SK-N-MC (cell line): ENCODE data around the gene TMEM185B.
"Not testable (repeated sequence)": the region's sequence is repeated elsewhere in the genome, so short reads cannot be mapped to it uniquely, and the experiment has no call there.

Experiments
- DNase-seq: peaks from one replicate; pipeline ENCODE4 v3.0.0-alpha.2; 2011; ENCODE audit warnings: low read depth, low spot score
- H3K27ac ChIP-seq: fragments of 200-600 bp; sonication (generic); 2 replicates; pipeline ENCODE4 v1.5.1; 2016; ENCODE audit warnings: mixed run types
- H3K36me3 ChIP-seq: fragments of 200-600 bp; sonication (generic); 2 replicates; pipeline ENCODE4 v1.6.1; 2017; ENCODE audit warnings: antibody characterized with exemption, low read length, mixed read lengths; ENCODE audit not compliant: insufficient read depth
- H3K4me3 ChIP-seq: fragments of 200-600 bp; sonication (generic); 2 replicates; pipeline ENCODE4 v1.5.1; 2016
- H3K9ac ChIP-seq: fragments of 200-600 bp; sonication (generic); 2 replicates; pipeline ENCODE4 v1.8.0; 2017; ENCODE audit warnings: mixed run types, mixed read lengths; ENCODE audit not compliant: insufficient read length
- H3K9me3 ChIP-seq: fragments of 200-600 bp; sonication (generic); 2 replicates; pipeline ENCODE4 v1.6.1; 2017; ENCODE audit warnings: low read depth, mild to moderate bottlenecking, antibody characterized with exemption, low read length, moderate library complexity, mixed read lengths
- EZH2 ChIP-seq: fragments of 200-600 bp; sonication (generic); IDR thresholded peaks from one replicate; pipeline ENCODE4 v1.6.1; 2017; ENCODE audit warnings: antibody characterized with exemption
- FOXP2 ChIP-seq: optimal IDR thresholded peaks from 2 replicates; pipeline ENCODE3; 2011; ENCODE audit warnings: mild to moderate bottlenecking, moderate library complexity; ENCODE audit not compliant: insufficient read depth; ENCODE audit errors: extremely low read length, control extremely low read depth
- POLR2AphosphoS5 ChIP-seq: IDR thresholded peaks from 2 replicates; pipeline ENCODE4 v1.6.1; 2012; ENCODE audit warnings: mild to moderate bottlenecking, low read depth, low read length, borderline replicate concordance

Gene TMEM185B

GRCh38 chr2:120261387-120262006 lies 38.3 kb upstream of the TMEM185B start:
- H3K36me3 ChIP-seq: no peaks in the 10 kb centered on the region
- TF ChIP-seq EZH2: no peak
- TF ChIP-seq FOXP2: no peak
- no peak for TF ChIP-seq POLR2AphosphoS5
- no peak for DNase-seq
- H3K9me3 ChIP-seq: no peaks in the 10 kb centered on the region
- H3K27ac ChIP-seq: no peak overlapping the region
- no peak overlapping the region for H3K9ac ChIP-seq
- H3K4me3 ChIP-seq: no peak overlapping the region

- TF ChIP-seq EZH2: no peak
- Histone ChIP-seq H3K36me3 (no peaks in the 10 kb centered on the region), H3K27ac (no peak overlapping the region), H3K9ac (no peak overlapping the region), H3K4me3 (no peak overlapping the region), H3K9me3 (no peaks in the 10 kb centered on the region)
- no peak for DNase-seq
Observed at GRCh38 chr2:120260736-120261135, 37.5 kb upstream of the TMEM185B start.

GRCh38 chr2:120259939-120260338 lies 36.7 kb upstream of the TMEM185B start:
- H3K27ac ChIP-seq, DNase-seq, H3K4me3 ChIP-seq, H3K9ac ChIP-seq, H3K9me3 ChIP-seq, H3K36me3 ChIP-seq: not testable (repeated sequence)

- H3K9me3 ChIP-seq: no peaks in the 10 kb centered on the region
- DNase-seq: no peak
- H3K9ac ChIP-seq: no peak overlapping the region
- peak overlapping the region; percentile 81 for H3K27ac ChIP-seq
- TF ChIP-seq FOXP2 (no peak), POLR2AphosphoS5 (no peak), EZH2 (no peak)
- no peaks in the 10 kb centered on the region for H3K36me3 ChIP-seq
- peak overlapping the region; percentile 25 for H3K4me3 ChIP-seq
Observed at GRCh38 chr2:120258196-120258595, 35.0 kb upstream of the TMEM185B start.

GRCh38 chr2:120257522-120257921 lies 34.3 kb upstream of the TMEM185B start:
- no peaks in the 10 kb centered on the region for H3K36me3 ChIP-seq
- peak overlapping the region; percentile 26 for H3K4me3 ChIP-seq
- no peaks in the 10 kb centered on the region for H3K9me3 ChIP-seq
- TF ChIP-seq EZH2: no peak
- peak; percentile 50; the same call in 1 of the 2 replicates for TF ChIP-seq POLR2AphosphoS5
- peak overlapping the region; percentile 81 for H3K27ac ChIP-seq
- DNase-seq: peak; percentile 86
- H3K9ac ChIP-seq: no peak overlapping the region

GRCh38 chr2:120256651-120257000 lies 33.4 kb upstream of the TMEM185B start:
- Histone ChIP-seq H3K9ac (no peak overlapping the region), H3K27ac (peak overlapping the region; percentile 81), H3K4me3 (0 out of 2 replicates have a peak overlapping the region, but pooled peaks have one; percentile 26), H3K36me3 (no peaks in the 10 kb centered on the region), H3K9me3 (no peaks in the 10 kb centered on the region)
- TF ChIP-seq POLR2AphosphoS5: no peak
- no peak for DNase-seq

GRCh38 chr2:120255986-120256650 lies 32.9 kb upstream of the TMEM185B start:
- no peaks in the 10 kb centered on the region for H3K36me3 ChIP-seq

GRCh38 chr2:120255071-120255470 lies 31.9 kb upstream of the TMEM185B start:
- H3K9ac ChIP-seq: no peak overlapping the region
- H3K9me3 ChIP-seq: no peaks in the 10 kb centered on the region
- H3K4me3 ChIP-seq: no peak overlapping the region
- H3K27ac ChIP-seq: no peak overlapping the region
- no peak for DNase-seq
- no peak for TF ChIP-seq EZH2
- TF ChIP-seq FOXP2: no peak
- TF ChIP-seq POLR2AphosphoS5: no peak
- no peaks in the 10 kb centered on the region for H3K36me3 ChIP-seq

More at GRCh38 chr2:120255986-120256650, 32.9 kb upstream of the TMEM185B start:
- TF ChIP-seq POLR2AphosphoS5 (no peak), EZH2 (no peak), FOXP2 (no peak)
- H3K9me3 ChIP-seq: no peaks in the 10 kb centered on the region
- H3K4me3 ChIP-seq: no peak overlapping the region
- no peak overlapping the region for H3K9ac ChIP-seq
- H3K27ac ChIP-seq: peak overlapping the region; percentile 81; the same call in 1 of the 2 replicates
- DNase-seq: no peak

- H3K36me3 ChIP-seq: no peaks in the 10 kb centered on the region
- no peak overlapping the region for H3K27ac ChIP-seq
- peak overlapping the region; percentile 96 for H3K4me3 ChIP-seq
- no peaks in the 10 kb centered on the region for H3K9me3 ChIP-seq
- DNase-seq: no peak
- TF ChIP-seq POLR2AphosphoS5 (no peak), EZH2 (no peak), FOXP2 (no peak)
- no peak overlapping the region for H3K9ac ChIP-seq
Observed at GRCh38 chr2:120254178-120254577, 31.0 kb upstream of the TMEM185B start.
